Keratinocyte (primary cell): ENCODE results near the gene RALGAPA2. TPM values are rescaled to one million over a fixed set of nuclear protein-coding genes. Genes with fewer than 3 reads are reported as not detected.

Source experiments
- DNase-seq: peaks from one replicate; pipeline ENCODE4 v3.0.0-alpha.2; 2011; ENCODE audit warnings: low read depth, missing footprints, low spot score
- FAIRE-seq: peaks from 2 replicates; lab custom pipeline; 2011; peaks lifted over from hg19 to GRCh38; lab: Jason Lieb, UNC
- H2AFZ ChIP-seq: 2 replicates; pipeline ENCODE4 v1.6.0; 2012; ENCODE audit warnings: low read length, control low read depth, inconsistent platforms; ENCODE audit not compliant: control insufficient read depth
- H3K27ac ChIP-seq: 2 replicates; pipeline ENCODE4 v1.5.1; 2011; ENCODE audit warnings: low read length; ENCODE audit not compliant: control insufficient read depth, insufficient read depth
- H3K27me3 ChIP-seq: 3 replicates; pipeline ENCODE4 v1.6.0; 2011; ENCODE audit warnings: low read length; ENCODE audit not compliant: control insufficient read depth, insufficient read depth; ENCODE audit errors: extremely low read depth
- H3K36me3 ChIP-seq, 2 experiments: 2 replicates in 1 of 2; 3 replicates in 1 of 2; pipeline ENCODE4 v1.5.1; 2011; ENCODE audit warnings: low read length in 2 of 2, mild to moderate bottlenecking in 1 of 2; ENCODE audit not compliant: control insufficient read depth in 2 of 2, insufficient read depth in 2 of 2; ENCODE audit errors: extremely low read depth in 1 of 2
- H3K4me1 ChIP-seq: 3 replicates; pipeline ENCODE4 v1.5.1; 2011; ENCODE audit warnings: low read length; ENCODE audit not compliant: control insufficient read depth, insufficient read depth; ENCODE audit errors: extremely low read depth
- H3K4me2 ChIP-seq: 3 replicates; pipeline ENCODE4 v1.6.0; 2011; ENCODE audit warnings: low read depth, low read length; ENCODE audit not compliant: control insufficient read depth, insufficient read depth; ENCODE audit errors: extremely low read depth
- H3K4me3 ChIP-seq, 3 experiments: fragments of 200-600 bp in 1 of 3; sonication (generic) in 1 of 3; 2 replicates in 2 of 3; 3 replicates in 1 of 3; pipeline ENCODE4 v1.5.1; 2011 to 2016; ENCODE audit warnings: low read length in 3 of 3, mild to moderate bottlenecking in 3 of 3, control low read depth in 2 of 3, inconsistent platforms in 1 of 3, low read depth in 1 of 3, mixed read lengths in 1 of 3, mixed run types in 1 of 3, moderate library complexity in 1 of 3; ENCODE audit not compliant: control insufficient read depth in 2 of 3, insufficient read depth in 2 of 3; ENCODE audit errors: extremely low read depth in 1 of 3
- H3K79me2 ChIP-seq: 2 replicates; pipeline ENCODE4 v1.6.0; 2012; ENCODE audit warnings: low read length; ENCODE audit not compliant: control insufficient read depth, insufficient read depth
- H3K9ac ChIP-seq: 3 replicates; pipeline ENCODE4 v1.6.0; 2011; ENCODE audit warnings: low read length; ENCODE audit not compliant: control insufficient read depth, insufficient read depth; ENCODE audit errors: extremely low read depth
- H3K9me1 ChIP-seq: 3 replicates; pipeline ENCODE4 v1.6.0; 2011; ENCODE audit warnings: low read length; ENCODE audit not compliant: control insufficient read depth, insufficient read depth; ENCODE audit errors: extremely low read depth
- H3K9me3 ChIP-seq: 2 replicates; pipeline ENCODE4 v1.5.1; 2012; ENCODE audit warnings: low read depth, low read length; ENCODE audit not compliant: control insufficient read depth
- H4K20me1 ChIP-seq: 3 replicates; pipeline ENCODE4 v1.6.0; 2011; ENCODE audit warnings: low read length; ENCODE audit not compliant: control insufficient read depth, insufficient read depth; ENCODE audit errors: extremely low read depth
- EZH2 ChIP-seq: IDR thresholded peaks from one replicate; pipeline ENCODE4 v1.6.1; 2012; ENCODE audit warnings: inconsistent platforms, mild to moderate bottlenecking, low read length, moderate library complexity
- dilution Hi-C: fragments of 300-500 bp; cut with MboI; formaldehyde crosslinking; loops from one replicate; pipeline ENCODE4 v1.7.0; 2020; ENCODE audit warnings: low sequenced_read_pairs; ENCODE audit not compliant: extremely low pct_ligation_motif_present
- polyA plus RNA-seq, 5 experiments: library from polyadenylated mRNA; depleted of rRNA in 3 of 5; stranded (reverse) in 3 of 5; stranded (forward) in 1 of 5; unstranded in 1 of 5; fragments of >200 nt; gene quantifications; 1 replicate in 1 of 5; 2 replicates in 3 of 5; 3 replicates in 1 of 5; pipeline versions ENCODE4 v1.2.1 to v1.2.3, GENCODE V29; 2011 to 2012; ENCODE audit warnings: missing spikeins in 2 of 5, low read depth in 1 of 5, low replicate concordance in 1 of 5
- TF ChIP-seq, protein P1 (sequence below), 3 experiments: IDR thresholded peaks in 1 of 3; conservative IDR thresholded peaks in 1 of 3; optimal IDR thresholded peaks in 1 of 3; 2 replicates in 2 of 3; 3 replicates in 1 of 3; pipeline versions ENCODE3 to v1.5.1; 2011; ENCODE audit warnings: low read length in 3 of 3, mild to moderate bottlenecking in 3 of 3, moderate library complexity in 2 of 3, control low read depth in 1 of 3, inconsistent platforms in 1 of 3; ENCODE audit not compliant: insufficient read depth in 2 of 3; ENCODE audit errors: extremely low read depth in 1 of 3

Gene RALGAPA2
- polyA plus RNA-seq, 1 donor (not counting 4 experiments of a cell fraction or from before 2014, with no cell fraction given), result 3.2 TPM

- TF ChIP-seq, protein P1, sequence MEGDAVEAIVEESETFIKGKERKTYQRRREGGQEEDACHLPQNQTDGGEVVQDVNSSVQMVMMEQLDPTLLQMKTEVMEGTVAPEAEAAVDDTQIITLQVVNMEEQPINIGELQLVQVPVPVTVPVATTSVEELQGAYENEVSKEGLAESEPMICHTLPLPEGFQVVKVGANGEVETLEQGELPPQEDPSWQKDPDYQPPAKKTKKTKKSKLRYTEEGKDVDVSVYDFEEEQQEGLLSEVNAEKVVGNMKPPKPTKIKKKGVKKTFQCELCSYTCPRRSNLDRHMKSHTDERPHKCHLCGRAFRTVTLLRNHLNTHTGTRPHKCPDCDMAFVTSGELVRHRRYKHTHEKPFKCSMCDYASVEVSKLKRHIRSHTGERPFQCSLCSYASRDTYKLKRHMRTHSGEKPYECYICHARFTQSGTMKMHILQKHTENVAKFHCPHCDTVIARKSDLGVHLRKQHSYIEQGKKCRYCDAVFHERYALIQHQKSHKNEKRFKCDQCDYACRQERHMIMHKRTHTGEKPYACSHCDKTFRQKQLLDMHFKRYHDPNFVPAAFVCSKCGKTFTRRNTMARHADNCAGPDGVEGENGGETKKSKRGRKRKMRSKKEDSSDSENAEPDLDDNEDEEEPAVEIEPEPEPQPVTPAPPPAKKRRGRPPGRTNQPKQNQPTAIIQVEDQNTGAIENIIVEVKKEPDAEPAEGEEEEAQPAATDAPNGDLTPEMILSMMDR (optimal IDR thresholded peaks at IDR 0.05 in 1 of 3, IDR thresholded peaks at IDR 0.05 in 1 of 3, conservative IDR thresholded peaks at IDR 0.05 in 1 of 3; ENCODE audit: extremely low read depth in 1 of 3, insufficient read depth in 2 of 3, low read length in 3 of 3), result no peak
- no peak for TF ChIP-seq EZH2
- Histone ChIP-seq H3K9me3 (no peaks in the 10 kb centered on the region), H2AFZ (no peak overlapping the region), H3K36me3 (no peaks in the 10 kb centered on the region), H3K27ac (no peak overlapping the region), H4K20me1 (no peaks in the 10 kb centered on the region), H3K9me1 (peaks cover 2% of the 10 kb centered on the region), H3K4me2 (no peak overlapping the region), H3K27me3 (no peaks in the 10 kb centered on the region), H3K9ac (no peak overlapping the region), H3K79me2 (no peaks in the 10 kb centered on the region), H3K4me3 (no peak overlapping the region), H3K4me1 (no peaks in the 10 kb centered on the region)
- no peak for FAIRE-seq
- DNase-seq, result no peak
- dilution Hi-C loops, result no loop called here
These were observed 250.9 kb downstream of the RALGAPA2 start for GRCh38 chr20:20461551-20461950.

- Histone ChIP-seq H3K9me3 (no peaks in the 10 kb centered on the region), H2AFZ (no peak overlapping the region), H3K9me1 (no peaks in the 10 kb centered on the region), H3K9ac (no peak overlapping the region), H4K20me1 (no peaks in the 10 kb centered on the region), H3K4me3 (no peak overlapping the region), H3K4me1 (no peaks in the 10 kb centered on the region), H3K27me3 (no peaks in the 10 kb centered on the region), H3K79me2 (no peaks in the 10 kb centered on the region), H3K4me2 (no peak overlapping the region), H3K27ac (no peak overlapping the region), H3K36me3 (no peaks in the 10 kb centered on the region)
- DNase-seq, result no peak
- TF ChIP-seq, protein P1 (optimal IDR thresholded peaks at IDR 0.05 in 1 of 3, IDR thresholded peaks at IDR 0.05 in 1 of 3, conservative IDR thresholded peaks at IDR 0.05 in 1 of 3; ENCODE audit: extremely low read depth in 1 of 3, insufficient read depth in 2 of 3, low read length in 3 of 3), result no peak
- no peak for TF ChIP-seq EZH2
- dilution Hi-C loops, result no loop called here
- FAIRE-seq, result no peak
These were observed 252.7 kb downstream of the RALGAPA2 start for GRCh38 chr20:20459726-20460125.
